ENCODE measurements around the gene CALD1. TPM values are rescaled to one million over a fixed set of nuclear protein-coding genes. Genes with fewer than 3 reads are reported as not detected.

CALD1 gene
- total RNA-seq, 1 donor from 2014 or later, result 61.8 TPM

- H3K27me3 Mint-ChIP-seq (ENCODE audit: unreplicated experiment), result no peaks in the 10 kb centered on the region
- TF ChIP-seq, protein P1, sequence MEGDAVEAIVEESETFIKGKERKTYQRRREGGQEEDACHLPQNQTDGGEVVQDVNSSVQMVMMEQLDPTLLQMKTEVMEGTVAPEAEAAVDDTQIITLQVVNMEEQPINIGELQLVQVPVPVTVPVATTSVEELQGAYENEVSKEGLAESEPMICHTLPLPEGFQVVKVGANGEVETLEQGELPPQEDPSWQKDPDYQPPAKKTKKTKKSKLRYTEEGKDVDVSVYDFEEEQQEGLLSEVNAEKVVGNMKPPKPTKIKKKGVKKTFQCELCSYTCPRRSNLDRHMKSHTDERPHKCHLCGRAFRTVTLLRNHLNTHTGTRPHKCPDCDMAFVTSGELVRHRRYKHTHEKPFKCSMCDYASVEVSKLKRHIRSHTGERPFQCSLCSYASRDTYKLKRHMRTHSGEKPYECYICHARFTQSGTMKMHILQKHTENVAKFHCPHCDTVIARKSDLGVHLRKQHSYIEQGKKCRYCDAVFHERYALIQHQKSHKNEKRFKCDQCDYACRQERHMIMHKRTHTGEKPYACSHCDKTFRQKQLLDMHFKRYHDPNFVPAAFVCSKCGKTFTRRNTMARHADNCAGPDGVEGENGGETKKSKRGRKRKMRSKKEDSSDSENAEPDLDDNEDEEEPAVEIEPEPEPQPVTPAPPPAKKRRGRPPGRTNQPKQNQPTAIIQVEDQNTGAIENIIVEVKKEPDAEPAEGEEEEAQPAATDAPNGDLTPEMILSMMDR (IDR thresholded peaks at IDR 0.05; ENCODE audit: partially characterized antibody, unreplicated experiment), result no peak
- H3K36me3 Mint-ChIP-seq (ENCODE audit: unreplicated experiment), result peaks cover 4% of the 10 kb centered on the region
- H3K4me3 Mint-ChIP-seq (ENCODE audit: unreplicated experiment), result no peak overlapping the region
- peaks cover 3% of the 10 kb centered on the region for H3K9me3 Mint-ChIP-seq (ENCODE audit: unreplicated experiment)
- H3K4me1 Mint-ChIP-seq (ENCODE audit: low read depth, unreplicated experiment), result peaks cover 18% of the 10 kb centered on the region
- H3K27ac Mint-ChIP-seq (ENCODE audit: unreplicated experiment), result no peak overlapping the region
- DNase-seq, result no peak
These were observed 23.3 kb downstream of the CALD1 start for GRCh38 chr7:134802762-134803161.

DNA sequence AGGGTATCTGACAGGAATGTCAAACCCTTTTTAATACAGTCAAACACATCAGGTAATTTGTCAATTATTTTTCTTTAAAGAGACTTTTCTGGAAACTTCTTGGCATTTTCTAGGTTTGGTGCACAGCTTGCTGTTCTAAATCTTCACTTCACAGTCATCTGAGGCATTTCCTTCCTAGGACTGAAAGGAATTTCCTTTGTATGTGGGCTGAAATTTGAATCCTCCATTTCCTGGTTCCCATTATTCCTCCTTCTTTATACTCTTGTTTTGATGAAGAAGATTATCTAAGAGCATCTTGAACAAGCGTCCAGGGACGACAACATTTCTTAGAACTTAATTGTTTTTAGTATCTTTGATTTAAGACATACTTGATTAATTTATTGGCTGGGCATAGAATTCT is 24.9 kb downstream of the CALD1 start:
- no peaks in the 10 kb centered on the region for H3K9me3 Mint-ChIP-seq (ENCODE audit: unreplicated experiment)
- H3K27me3 Mint-ChIP-seq (ENCODE audit: unreplicated experiment), result no peaks in the 10 kb centered on the region
- H3K4me3 Mint-ChIP-seq (ENCODE audit: unreplicated experiment), result no peak overlapping the region
- peaks cover 5% of the 10 kb centered on the region for H3K4me1 Mint-ChIP-seq (ENCODE audit: low read depth, unreplicated experiment)
- no peak overlapping the region for H3K27ac Mint-ChIP-seq (ENCODE audit: unreplicated experiment)
- peaks cover 4% of the 10 kb centered on the region for H3K36me3 Mint-ChIP-seq (ENCODE audit: unreplicated experiment)
- TF ChIP-seq, protein P1 (IDR thresholded peaks at IDR 0.05; ENCODE audit: partially characterized antibody, unreplicated experiment), result no peak
- no peak for DNase-seq

DNA sequence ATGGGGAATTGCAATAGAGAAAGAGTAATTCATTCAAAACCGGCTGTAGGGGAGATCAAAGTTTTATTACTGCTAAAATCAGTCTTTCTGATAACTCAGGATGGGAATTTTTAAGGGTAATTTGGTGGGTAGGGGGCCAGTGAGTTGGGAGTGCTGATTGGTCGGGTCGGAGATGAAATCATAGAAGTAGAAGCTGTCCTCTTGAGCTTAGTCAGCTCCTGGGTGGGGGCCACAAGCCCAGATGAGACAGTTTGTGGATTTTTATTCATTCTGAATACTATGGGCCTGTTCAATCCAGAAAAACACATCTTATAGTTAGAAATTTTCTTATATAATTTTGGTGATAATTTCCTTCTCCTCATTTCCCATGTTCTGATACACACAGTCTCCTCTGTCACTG is 25.4 kb downstream of the CALD1 start:
- no peaks in the 10 kb centered on the region for H3K27me3 Mint-ChIP-seq (ENCODE audit: unreplicated experiment)
- TF ChIP-seq, protein P1 (IDR thresholded peaks at IDR 0.05; ENCODE audit: partially characterized antibody, unreplicated experiment), result no peak
- H3K9me3 Mint-ChIP-seq (ENCODE audit: unreplicated experiment), result no peaks in the 10 kb centered on the region
- no peak overlapping the region for H3K4me3 Mint-ChIP-seq (ENCODE audit: unreplicated experiment)
- no peak overlapping the region for H3K27ac Mint-ChIP-seq (ENCODE audit: unreplicated experiment)
- DNase-seq, result no peak
- H3K36me3 Mint-ChIP-seq (ENCODE audit: unreplicated experiment), result peaks cover 4% of the 10 kb centered on the region
- H3K4me1 Mint-ChIP-seq (ENCODE audit: low read depth, unreplicated experiment), result peaks cover under 1% of the 10 kb centered on the region

DNA sequence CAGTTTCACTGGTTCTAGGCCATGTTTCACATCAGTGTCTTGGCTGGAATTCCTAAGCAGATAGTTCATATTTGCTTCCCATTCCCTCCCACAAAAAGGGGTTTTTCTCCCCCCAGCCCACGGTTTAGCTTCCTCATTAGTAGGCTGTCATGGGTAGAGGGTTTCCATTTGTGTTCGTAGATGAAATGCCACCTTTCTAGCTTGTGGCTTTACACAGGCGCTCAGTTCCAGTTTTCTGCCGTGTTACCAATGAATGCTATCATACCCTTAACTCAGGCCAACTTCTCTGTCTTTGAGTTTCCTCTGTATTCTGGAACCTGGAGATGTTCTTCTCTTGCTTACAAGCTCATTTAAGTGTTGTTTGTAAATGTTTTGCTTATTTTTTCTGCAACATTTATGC is 26.8 kb downstream of the CALD1 start:
- Mint-ChIP-seq H3K36me3 (ENCODE audit: unreplicated experiment) (peaks cover 4% of the 10 kb centered on the region), H3K4me3 (ENCODE audit: unreplicated experiment) (no peak overlapping the region), H3K4me1 (ENCODE audit: low read depth, unreplicated experiment) (no peaks in the 10 kb centered on the region), H3K27me3 (ENCODE audit: unreplicated experiment) (no peaks in the 10 kb centered on the region), H3K9me3 (ENCODE audit: unreplicated experiment) (no peaks in the 10 kb centered on the region), H3K27ac (ENCODE audit: unreplicated experiment) (no peak overlapping the region)
- no peak for DNase-seq
- TF ChIP-seq, protein P1 (IDR thresholded peaks at IDR 0.05; ENCODE audit: partially characterized antibody, unreplicated experiment), result no peak

DNA sequence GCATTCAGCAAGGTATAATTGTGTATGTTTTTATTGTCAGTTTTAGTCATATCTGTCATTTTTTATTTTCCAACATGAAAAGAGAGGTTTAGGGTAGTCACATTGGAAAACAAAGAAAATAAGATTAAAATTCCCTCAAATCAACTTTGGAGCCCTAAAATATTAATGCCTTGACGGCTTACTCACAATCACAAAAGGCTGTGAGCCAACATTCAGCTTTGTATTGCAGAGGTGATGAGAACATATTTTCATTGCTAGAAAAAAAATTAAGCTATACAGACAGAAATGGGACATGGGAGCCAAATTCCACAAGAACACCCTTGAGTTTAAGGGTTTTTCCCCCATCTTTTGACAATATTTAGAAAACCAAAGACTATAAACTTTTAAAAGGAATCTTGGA is 30.2 kb downstream of the CALD1 start:
- no peak for DNase-seq
- Mint-ChIP-seq H3K4me1 (ENCODE audit: low read depth, unreplicated experiment) (no peaks in the 10 kb centered on the region), H3K4me3 (ENCODE audit: unreplicated experiment) (no peak overlapping the region), H3K27me3 (ENCODE audit: unreplicated experiment) (no peaks in the 10 kb centered on the region), H3K9me3 (ENCODE audit: unreplicated experiment) (peaks cover 1% of the 10 kb centered on the region), H3K36me3 (ENCODE audit: unreplicated experiment) (peaks cover 9% of the 10 kb centered on the region), H3K27ac (ENCODE audit: unreplicated experiment) (no peak overlapping the region)
- TF ChIP-seq, protein P1 (IDR thresholded peaks at IDR 0.05; ENCODE audit: partially characterized antibody, unreplicated experiment), result no peak

Measured in glutamatergic neuron (in vitro differentiated cells).